8988T (cell line): ENCODE results near the gene OR5B12.
"Not testable (repeated sequence)": the region's sequence is repeated elsewhere in the genome, so short reads cannot be mapped to it uniquely, and the experiment has no call there.

Source experiments
- DNase-seq: peaks from one replicate; pipeline ENCODE4 v3.0.0; 2011

OR5B12 gene

DNA sequence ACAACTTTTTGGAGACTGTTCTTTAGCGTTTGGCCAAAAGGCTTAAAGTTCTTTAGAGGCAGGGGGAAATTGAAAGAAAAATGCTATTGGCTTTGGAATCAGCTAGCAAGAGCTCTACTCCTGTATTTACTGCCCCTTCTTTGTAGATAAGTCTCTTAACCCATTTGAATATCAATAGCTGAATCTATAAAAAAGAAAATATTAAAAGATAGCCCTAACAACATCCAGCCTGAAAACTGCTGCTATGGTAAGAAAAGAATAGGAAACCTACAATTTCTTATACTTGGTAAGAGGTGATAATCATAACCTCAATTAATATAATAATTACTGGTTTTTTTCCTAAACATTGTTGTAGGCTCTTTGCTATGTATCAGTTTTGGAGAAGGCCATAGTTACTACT is at the start of gene OR5B12:
Gene OR5B12 (minus strand): TSS at position 101 of the 400 bp plus-strand sequence. CDS start 2,085 bp downstream, outside the sequence.
- no peak for DNase-seq

DNA sequence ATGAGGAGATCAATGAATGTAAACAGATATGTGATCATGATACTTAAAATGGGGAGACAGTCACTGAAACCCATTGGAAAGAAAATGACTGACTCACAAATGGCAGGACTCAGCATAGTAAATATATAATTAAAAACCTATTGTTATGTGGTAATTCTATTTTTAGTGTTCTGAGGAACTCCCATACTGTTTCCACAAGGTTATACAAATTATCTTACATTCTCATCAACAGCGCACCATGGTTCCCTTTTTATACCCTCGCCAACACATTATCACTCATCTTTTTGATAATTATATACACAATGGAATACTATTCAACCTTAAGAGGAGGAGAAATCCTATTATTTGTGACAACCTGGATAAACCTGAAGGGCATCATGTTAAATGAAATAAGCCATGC is 48.8 kb upstream of the OR5B12 start:
- DNase-seq: no peak

DNA sequence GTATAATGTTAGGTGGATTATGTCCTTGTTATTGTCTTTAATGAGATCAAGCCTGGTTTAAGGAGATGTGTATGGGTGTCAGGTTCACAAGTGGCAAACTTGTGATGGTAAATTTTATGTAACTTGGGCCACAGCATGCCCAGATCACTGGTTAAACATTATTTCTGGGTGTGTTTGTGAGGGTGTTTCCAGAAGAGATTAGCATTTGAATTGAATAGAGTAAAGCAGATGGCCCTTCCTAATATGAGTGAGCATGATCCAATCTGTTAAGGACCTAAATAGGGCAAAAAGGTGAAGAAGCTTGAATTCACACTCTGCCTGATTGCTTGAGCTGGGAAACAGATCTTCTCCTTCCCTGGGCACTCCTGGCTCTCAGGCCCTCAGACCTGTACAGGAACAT is 45.1 kb upstream of the OR5B12 start:
- no peak for DNase-seq

DNA sequence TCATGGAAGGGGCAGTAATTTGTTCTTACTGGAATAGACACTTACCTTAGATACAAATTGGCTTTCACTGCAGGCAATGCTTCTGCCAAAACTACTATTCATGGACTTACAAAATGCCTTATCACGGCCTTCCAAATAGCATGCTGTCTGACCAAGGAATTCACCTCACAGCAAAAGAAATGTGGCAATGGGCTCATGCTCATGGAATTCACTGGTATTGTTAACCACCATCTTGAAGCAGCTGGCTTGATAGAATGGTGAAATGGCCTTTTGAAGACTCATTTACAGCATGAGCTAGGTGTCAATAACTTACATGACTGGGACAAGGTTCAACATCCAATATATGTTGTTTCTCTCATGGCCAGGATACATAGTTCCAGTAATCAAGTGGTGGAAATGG is 43.9 kb upstream of the OR5B12 start:
- DNase-seq: no peak

DNA sequence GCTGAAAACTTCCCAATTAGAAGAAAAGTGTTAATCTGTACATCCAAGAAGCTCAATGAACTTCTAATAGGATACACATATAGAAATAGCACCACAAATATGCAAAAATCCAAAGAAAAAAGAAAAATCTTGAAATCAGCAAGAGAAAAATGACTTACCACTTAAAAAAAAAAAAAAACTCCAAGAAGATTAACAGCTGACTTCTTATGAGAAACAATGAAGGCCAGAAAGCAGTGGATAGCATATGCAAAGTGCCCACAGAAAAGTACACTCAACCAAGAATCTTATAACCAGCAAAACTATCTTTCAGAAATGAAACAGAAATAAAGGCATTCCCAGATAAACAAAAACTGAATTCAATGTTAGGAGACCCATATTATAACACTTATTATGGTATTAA is 29.9 kb upstream of the OR5B12 start:
- DNase-seq: no peak

DNA sequence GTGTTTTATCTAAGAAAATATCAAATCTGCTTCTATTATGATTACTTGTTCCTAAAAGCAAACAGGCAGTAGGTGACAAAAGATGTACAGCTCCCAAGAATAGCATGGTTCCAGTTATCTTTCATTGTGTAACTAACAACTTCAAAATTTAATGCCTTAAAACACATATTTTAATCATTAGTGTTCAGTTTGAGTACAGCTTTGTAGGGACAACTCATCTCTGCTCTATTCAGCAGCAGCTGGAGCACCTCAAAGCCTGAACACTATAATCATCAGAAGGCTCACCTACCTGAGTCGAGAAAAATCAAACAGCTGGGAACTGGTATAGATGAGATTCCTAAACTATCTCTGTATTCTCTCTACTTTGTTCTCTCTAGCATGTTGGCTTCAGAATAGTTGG is 24.3 kb upstream of the OR5B12 start:
- no peak for DNase-seq

DNA sequence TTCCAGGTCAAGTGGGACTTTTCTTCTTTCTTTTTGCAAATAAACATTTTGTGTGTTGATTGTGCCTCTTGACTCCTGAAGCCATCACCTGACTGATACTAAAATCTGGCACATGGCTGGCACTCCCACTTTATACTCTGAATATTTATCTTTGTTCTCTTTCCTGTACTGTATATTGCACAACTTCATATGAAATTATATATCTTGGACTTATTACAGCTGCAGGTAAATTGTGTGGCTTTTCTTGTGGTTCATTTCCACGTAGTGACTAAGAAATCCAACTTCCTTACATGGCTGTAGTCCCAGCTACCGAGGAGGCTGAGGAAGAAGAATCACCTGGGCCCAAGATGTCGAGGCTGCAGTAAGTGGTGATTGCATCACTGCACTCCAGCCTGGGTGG is 23.7 kb upstream of the OR5B12 start:
- no peak for DNase-seq

DNA sequence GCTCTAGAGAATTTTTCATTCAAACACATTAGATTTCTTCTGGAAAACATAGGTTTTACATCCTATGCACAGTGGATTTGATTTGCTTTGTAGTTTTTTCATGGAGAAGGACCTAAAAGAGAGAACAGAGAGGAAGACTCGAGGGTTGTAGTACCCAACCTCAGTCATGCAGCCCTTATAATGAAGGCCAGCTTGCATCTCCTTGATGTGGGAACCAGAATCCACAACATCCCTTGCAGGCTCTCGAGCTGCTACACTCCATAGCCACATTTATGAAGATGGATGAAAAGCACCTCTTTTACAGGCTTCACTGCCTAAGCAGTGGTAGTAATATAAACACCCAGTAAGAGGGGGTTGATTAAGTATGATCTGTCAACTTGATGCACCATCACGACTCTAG is 9.5 kb upstream of the OR5B12 start:
- no peak for DNase-seq

DNA sequence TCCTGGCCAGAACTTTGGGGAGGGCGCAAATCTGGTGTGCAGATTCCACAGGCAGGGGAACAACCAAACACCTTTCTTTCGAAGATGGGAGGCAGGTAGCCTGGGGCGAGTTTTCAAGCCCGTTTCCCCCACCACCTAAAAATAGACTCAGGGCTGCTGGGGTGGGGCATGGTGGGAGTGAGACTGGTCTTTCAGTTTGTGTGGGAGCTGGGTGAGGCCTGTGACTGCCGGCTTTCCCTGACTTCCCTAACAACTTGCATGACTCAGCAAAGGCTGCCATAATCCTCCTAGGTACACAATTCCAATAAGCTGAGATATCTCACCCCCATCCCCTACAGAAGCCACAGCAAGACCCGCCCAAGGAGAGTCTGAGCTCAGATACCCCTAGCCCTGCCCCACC is 4.3 kb upstream of the OR5B12 start:
- DNase-seq: no peak

DNA sequence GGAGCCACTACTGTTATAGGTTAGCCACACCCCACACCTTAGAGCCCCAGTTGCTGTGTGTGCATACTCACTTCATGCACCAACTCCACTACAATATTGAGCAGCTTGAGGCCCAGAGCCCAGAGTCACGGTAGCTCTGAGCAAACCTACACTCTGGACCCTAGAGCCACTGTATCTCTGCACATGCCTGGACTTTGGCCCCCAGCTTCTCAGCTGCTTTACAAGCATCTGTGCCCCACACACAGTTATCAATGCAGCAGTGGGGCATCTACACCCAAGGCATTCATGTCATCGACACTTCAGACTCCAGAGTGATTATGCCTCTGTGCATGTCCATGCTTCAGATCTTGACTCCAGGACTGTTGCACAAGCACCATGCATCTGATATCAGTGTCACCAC is 2.3 kb upstream of the OR5B12 start:
- no peak for DNase-seq

DNA sequence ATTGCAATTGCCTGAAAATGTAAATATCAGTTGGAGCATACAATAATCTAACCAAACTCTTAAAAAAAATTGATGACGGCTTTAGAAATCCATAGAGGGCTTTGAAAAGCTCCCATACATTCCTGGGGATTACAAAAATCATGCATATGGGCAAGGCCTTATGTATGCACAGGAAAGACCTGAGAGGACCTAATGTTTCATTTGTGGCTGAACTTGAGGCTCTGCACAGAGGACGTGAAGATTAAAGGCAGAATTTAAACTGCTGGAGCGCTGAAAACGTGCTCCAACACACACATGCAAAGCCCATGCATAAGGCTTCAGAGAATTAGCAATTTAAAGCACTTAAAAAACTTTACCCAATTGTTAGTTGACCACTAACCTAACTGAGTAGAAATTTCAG is 3.5 kb downstream of the OR5B12 start:
- no peak for DNase-seq

DNA sequence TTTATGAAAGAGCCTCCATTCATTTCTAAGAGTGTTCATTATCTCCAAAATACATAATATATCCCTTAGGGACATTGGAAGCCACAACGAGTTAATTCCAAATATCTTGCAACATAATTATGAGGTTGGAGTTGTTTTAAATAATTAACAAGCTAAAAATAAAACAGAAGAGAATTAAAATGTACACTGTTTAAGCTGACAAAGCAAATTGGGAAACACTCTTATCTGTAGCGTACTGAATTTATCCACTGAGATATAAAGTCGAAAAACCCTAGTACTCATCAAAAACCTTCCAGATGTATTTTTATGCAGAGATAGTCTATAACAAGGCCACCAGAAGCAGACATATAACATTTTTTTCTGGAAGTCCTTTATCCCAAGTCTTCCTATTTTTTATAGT is 7.8 kb downstream of the OR5B12 start:
- DNase-seq: no peak

DNA sequence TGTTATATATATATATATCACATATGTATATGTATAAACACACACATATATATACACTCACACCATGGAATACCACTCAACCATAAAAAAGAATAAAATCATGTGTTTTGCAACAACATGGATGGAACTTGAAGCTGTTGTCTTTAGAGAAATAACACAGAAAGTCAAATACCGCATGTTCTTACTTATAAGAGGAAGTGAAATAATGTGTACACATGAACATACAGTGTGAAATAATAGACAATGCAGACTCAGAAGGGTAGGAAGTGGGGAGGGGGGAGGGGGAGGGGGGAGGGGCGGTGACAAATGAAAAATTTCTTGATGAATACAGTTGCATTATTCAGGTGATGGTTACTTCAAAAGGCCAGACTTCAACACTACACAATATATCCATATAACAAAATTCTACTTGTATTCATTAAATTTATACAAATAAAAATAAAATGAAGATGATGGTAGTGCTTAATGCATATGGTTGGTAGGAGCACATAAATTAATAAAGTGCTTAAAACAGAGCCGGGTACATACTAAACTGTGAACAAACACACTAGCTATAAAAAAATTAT is 8.3 kb downstream of the OR5B12 start:
- DNase-seq: no peak

DNA sequence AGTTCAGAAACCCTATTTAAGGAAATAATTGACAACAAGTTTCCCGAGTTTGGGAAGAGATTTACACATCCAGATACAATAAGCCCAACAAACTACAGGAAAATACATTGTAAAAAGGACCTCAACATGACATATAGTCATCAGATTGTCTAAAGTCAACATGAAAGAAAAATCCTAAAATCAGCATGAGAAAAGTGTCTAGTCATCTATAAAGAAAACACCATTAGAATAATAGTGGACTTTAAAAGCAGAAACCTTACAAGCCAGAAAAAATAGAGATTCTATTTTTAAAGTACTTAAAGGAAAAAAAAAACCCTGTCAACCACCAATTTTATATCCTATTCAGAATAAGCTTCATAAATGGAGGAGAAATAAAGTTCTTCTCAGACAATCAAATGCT is 12.8 kb downstream of the OR5B12 start:
- no peak for DNase-seq

DNA sequence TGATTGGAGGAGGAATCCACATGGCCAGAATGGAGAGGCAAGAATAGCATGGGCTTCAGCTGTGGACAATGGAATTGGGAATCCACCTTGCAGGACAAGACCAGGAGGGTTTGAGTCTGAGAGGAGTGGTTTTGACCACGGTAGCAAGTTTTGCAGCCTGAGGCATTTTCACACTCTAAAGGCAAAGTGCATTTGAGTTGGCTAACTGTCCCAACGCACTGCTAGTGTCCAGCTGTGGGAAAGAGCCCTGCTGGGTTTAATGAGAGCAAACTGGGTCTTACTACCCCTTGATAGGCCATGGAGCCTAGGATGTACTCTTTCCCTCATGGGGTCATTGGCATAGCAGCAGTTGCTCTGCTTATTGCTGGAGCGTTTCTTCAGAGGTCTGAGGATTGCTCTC is 14.0 kb downstream of the OR5B12 start, which contains the start of gene OR5B2:
Gene OR5B2 (minus strand): TSS at position 101 of the 400 bp plus-strand sequence. CDS start 4,860 bp downstream, outside the sequence.
- DNase-seq: no peak

DNA sequence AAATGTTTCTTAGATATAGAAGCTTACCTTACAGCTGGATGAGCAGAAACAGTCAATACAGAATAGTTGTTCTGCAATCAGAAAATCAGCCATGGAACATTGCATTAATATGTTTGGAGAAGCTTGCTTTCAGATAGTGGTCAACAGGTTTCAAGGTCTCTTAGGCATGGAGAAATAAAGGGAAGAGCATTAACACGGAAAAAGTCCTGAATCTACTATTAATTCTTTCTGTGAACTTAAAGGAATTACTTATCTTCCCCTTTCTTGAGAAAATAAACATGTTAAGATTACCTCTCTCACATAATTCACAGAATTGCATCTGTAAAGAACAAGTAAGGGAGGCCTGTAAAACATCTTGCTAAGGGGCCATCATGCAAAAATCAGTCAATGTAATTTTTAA is 35.3 kb downstream of the OR5B12 start, which contains the start of gene OR5B3:
Gene OR5B3 (minus strand): TSS at position 101 of the 400 bp plus-strand sequence. CDS start 3,465 bp downstream, outside the sequence.
- no peak for DNase-seq

DNA sequence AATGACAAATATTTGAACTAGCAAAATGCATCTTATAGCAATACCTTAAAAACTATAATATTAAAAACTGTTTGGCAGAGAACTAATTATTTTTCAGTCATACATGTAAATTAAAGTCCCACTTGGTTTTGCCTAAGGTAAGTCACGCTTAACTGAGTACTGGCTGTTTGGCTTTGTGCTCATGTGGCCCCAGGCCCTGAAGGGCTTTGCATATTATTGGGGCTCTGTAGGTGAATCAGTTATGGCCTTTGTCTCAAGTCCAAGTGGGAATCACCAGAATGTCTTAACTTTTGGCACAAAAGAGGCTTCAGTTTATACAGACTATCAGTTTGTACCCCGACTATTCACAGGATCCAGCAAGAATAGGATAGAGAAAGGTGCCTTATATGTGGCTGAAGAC is 42.4 kb downstream of the OR5B12 start:
- not testable (repeated sequence) for DNase-seq

DNA sequence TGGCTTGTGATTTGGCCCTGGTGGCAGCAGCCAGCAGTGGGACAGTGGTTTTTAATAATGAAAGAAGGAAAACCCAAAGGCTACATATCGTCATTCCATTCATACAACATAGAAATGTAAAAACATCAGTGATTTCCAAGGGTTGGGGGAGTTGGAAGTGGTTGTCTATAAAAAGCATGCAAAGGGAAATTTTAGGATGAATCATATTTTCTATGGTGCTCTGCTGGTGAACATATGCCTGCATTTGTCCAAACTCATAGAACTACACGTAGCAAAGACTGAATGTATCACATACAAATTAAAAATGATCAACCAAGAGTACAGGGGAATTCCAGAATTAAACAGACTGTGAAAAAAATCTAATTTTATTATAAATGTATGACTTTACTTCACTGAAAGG is 46.5 kb downstream of the OR5B12 start:
- DNase-seq: no peak

DNA sequence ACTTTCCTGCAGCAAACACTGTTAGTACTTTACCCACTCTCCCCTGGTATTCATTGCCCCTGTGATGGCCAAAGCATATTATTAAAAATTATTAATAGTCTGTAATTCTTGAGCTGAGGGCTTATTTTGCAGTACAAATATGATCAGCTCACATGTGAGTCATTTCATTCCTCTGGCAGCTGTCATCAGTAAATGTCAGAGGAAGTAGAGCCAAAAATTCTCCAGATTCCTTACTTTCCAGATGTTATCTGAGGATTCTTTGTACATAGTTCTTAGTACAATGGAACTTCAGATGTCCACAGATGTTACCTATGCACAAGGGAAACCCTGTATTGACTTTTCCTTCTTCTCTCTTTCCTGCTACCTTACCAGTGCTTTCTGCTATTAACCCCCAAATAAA is 47.8 kb downstream of the OR5B12 start:
- DNase-seq: peak; percentile 29

DNA sequence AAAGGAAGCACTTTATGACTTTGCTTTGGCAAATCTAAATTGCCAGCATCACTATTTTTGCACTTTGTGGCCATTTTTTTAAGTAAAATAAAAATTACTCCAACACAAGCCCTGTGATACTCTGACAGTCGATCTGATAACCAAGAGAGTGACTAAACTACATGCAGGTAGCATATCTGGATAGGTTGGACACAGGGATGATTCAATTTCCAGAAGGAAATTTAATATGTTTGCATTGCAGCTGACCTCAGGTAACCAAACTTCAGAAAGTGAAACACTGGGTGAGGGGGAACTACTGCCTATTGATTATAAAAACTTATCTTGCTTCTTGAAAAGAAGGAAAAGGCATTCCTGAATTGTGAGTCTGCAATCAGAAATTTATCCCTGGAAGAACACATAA is 49.3 kb downstream of the OR5B12 start:
- no peak for DNase-seq

DNA sequence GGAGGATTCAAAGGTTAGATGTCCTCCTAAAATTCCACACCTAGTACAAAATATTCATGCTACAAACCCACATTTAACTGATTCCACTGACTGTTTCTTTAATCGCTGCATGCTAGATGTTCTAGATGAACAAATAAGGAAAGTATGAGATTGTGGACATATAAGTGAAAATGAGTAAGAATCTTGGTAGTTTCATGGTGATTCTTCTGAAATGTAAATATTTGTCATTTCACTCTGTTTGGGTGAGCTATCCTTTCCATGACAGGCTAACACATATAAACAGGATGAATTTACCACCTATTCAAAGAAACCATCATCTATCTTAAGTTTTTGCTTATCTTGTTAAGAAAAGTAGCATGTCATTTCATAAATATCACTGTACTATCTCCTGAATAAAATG is 50.2 kb downstream of the OR5B12 start:
- no peak for DNase-seq

DNA sequence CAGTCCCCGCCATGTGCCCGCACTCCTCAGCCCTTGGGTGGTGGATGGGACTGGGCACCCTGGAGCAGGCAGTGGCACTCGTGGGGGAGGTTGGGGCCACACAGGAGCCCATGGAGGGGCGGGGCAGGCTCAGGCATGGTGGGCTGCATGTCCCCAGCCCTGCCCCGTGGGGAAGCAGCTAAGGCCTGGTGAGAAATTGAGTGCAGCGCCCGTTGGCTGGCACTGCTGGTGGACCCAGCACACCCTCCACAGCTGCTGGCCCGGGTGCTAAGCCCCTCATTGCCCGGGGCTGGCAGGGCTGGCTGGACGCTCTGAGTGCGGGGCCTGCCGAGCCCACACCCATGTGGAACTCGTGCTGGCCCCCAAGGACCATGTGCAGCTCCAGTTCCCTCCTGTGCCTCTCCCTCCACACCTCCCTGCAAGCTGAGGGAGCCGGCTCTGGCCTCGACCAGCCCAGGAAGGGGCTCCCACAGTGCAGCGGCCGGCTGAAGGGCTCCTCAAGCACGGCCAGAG is 51.4 kb downstream of the OR5B12 start:
- no peak for DNase-seq
